GM12801 (cell line): ENCODE data around the gene PTPRK.

Experiments used
- CTCF ChIP-seq: IDR thresholded peaks from one replicate; pipeline ENCODE4 v1.5.1; 2011; ENCODE audit warnings: control low read depth; ENCODE audit not compliant: insufficient read length; ENCODE audit errors: extremely low read depth

Gene PTPRK

GRCh38 chr6:128172081-128172480 lies 348.3 kb downstream of the PTPRK start:
- TF ChIP-seq CTCF, result no peak

GRCh38 chr6:128171182-128171581 lies 349.2 kb downstream of the PTPRK start:
- TF ChIP-seq CTCF, result no peak

GRCh38 chr6:128168244-128168643 lies 352.2 kb downstream of the PTPRK start:
- TF ChIP-seq CTCF, result no peak

GRCh38 chr6:128167552-128167951 lies 352.8 kb downstream of the PTPRK start:
- no peak for TF ChIP-seq CTCF

GRCh38 chr6:128164254-128164653 lies 356.1 kb downstream of the PTPRK start:
- no peak for TF ChIP-seq CTCF

GRCh38 chr6:128162423-128162822 lies 358.0 kb downstream of the PTPRK start:
- TF ChIP-seq CTCF, result no peak

GRCh38 chr6:128161839-128162238 lies 358.6 kb downstream of the PTPRK start:
- TF ChIP-seq CTCF, result no peak

GRCh38 chr6:128161263-128161662 lies 359.1 kb downstream of the PTPRK start:
- no peak for TF ChIP-seq CTCF
